GM12864 (cell line): ENCODE data around the gene SLC22A7.

Source experiments
- DNase-seq: peaks from one replicate; pipeline ENCODE4 v3.0.0-alpha.2; 2011; ENCODE audit warnings: low read depth
- H3K4me3 ChIP-seq: 2 replicates; pipeline ENCODE4 v1.5.1; 2011; ENCODE audit warnings: mild to moderate bottlenecking, low read depth, low read length, control low read depth
- TF ChIP-seq, protein P1 (sequence below): IDR thresholded peaks from 2 replicates; pipeline ENCODE4 v1.5.1; 2011; ENCODE audit warnings: low read depth, mild to moderate bottlenecking, moderate library complexity, low read length, control low read depth, inconsistent platforms; ENCODE audit errors: missing control alignments

The SLC22A7 gene

GRCh38 chr6:43297644-43298564, at the start of gene SLC22A7:
Gene SLC22A7 (plus strand): TSS chr6:43298260. CDS start chr6:43298359, 99 bp downstream.
- DNase-seq: no peak
- TF ChIP-seq, protein P1, sequence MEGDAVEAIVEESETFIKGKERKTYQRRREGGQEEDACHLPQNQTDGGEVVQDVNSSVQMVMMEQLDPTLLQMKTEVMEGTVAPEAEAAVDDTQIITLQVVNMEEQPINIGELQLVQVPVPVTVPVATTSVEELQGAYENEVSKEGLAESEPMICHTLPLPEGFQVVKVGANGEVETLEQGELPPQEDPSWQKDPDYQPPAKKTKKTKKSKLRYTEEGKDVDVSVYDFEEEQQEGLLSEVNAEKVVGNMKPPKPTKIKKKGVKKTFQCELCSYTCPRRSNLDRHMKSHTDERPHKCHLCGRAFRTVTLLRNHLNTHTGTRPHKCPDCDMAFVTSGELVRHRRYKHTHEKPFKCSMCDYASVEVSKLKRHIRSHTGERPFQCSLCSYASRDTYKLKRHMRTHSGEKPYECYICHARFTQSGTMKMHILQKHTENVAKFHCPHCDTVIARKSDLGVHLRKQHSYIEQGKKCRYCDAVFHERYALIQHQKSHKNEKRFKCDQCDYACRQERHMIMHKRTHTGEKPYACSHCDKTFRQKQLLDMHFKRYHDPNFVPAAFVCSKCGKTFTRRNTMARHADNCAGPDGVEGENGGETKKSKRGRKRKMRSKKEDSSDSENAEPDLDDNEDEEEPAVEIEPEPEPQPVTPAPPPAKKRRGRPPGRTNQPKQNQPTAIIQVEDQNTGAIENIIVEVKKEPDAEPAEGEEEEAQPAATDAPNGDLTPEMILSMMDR: no peak
- no peak within 1 kb of the TSS for H3K4me3 ChIP-seq

- no peak for DNase-seq
- H3K4me3 ChIP-seq: no peak overlapping the region
- TF ChIP-seq, protein P1: no peak
Observed at GRCh38 chr6:43248791-43249190, 49.3 kb upstream of the SLC22A7 start.

DNA sequence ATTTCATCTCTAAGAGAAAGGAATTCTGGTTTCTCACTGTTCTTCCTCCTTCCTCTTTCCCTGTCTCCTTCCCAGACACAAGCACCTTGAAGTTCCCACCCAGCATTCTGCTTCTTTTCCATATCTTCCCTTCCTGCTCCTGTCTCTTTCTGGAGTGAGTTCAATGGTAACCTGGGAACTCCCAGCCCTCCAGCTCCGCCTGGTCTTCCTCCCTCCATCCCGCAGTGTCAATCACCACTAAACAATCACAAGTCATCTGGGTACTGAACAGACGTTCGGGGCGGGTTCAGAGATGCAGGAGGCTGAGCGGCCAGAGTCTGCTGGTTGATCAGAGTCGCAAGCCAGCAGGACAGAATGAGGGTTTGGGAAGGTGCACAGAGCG, 47.1 kb upstream of the SLC22A7 start:
- no peak overlapping the region for H3K4me3 ChIP-seq
- TF ChIP-seq, protein P1: no peak
- DNase-seq: no peak

DNA sequence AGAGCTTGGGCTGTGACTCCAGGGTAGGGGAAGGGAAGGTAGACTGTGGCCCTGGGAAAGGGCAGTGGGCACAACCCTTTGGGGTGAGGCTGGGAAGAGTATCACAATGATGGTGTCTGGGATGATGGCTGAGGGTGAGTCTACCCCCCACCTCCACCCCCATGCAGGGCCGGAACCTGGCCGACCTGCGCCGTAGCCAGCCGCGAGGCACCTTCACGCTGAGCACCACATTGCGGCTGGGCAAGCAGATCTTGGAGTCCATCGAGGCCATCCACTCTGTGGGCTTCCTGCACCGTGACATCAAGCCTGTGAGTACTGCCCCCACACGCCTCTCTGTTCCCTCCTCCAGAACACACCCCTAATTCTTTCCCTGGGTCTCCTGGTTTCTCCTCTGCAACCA, 44.7 kb upstream of the SLC22A7 start:
- H3K4me3 ChIP-seq: no peak overlapping the region
- TF ChIP-seq, protein P1: no peak
- no peak for DNase-seq

GRCh38 chr6:43254138-43254817, 43.8 kb upstream of the SLC22A7 start:
- TF ChIP-seq, protein P1: no peak
- DNase-seq: no peak
- no peak overlapping the region for H3K4me3 ChIP-seq

DNA sequence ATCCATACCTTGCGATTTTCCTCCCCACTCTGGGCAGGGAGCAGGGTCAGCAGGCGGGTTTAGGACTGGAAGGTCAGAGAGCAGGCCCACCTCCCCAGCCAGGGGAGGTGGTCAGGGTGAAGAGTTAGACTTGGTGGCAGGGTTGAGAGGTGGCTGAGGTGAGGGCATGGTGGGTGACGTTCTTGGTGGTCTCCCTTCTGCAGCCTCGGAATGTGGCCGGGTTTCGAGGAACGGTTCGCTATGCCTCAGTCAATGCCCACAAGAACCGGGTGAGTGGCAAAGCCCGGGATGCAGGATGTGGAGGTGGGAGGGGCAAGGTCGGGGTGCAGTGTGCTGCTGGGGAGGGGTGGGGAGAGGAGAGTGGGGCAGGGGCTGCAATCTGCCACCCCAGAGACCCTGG, 43.2 kb upstream of the SLC22A7 start:
- no peak for DNase-seq
- TF ChIP-seq, protein P1: no peak
- no peak overlapping the region for H3K4me3 ChIP-seq
